ENCODE data around the gene FRMD8. TPM values are rescaled to one million over a fixed set of nuclear protein-coding genes. Genes with fewer than 3 reads are reported as not detected.

Gene FRMD8
- total and polyA plus RNA-seq, 2 donors (not counting 3 experiments of a cell fraction or from before 2014, with no cell fraction given) = 36.4 to 53.9 TPM

GRCh38 chr11:65362320-65362931 lies 24.0 kb upstream of the FRMD8 start:
- H3K9me1 ChIP-seq (replicated peaks; ENCODE audit: control insufficient read depth, extremely low read depth, insufficient read depth, low read length) = no peaks in the 10 kb centered on the region
- DNase-seq (ENCODE audit: low read depth, low spot score) (no peak), FAIRE-seq (no peak)
- intact Hi-C loops (cut with micrococcal nuclease) = loop anchor here (10.0 kb wide), 1 partner anchor 52 kb away; no protein-coding TSS in a partner anchor
- no TSS peak for BruUV-seq (replicated peaks)
- H3K9me3 ChIP-seq (replicated peaks; ENCODE audit: control insufficient read depth, insufficient read depth, low read length) = no peaks in the 10 kb centered on the region
- no peaks in the 10 kb centered on the region for H3K4me1 ChIP-seq (ENCODE audit: control insufficient read depth, extremely low read depth, insufficient read depth, low read length)
- ChIA-PET CTCF (interaction anchor here (1.2 to 1.5 kb wide), 2 partner anchors 9 to 53 kb away, joined by 3 read pairs; no protein-coding TSS in a partner anchor), POLR2A (no interaction called here)
- H3K4me3 ChIP-seq (replicated peaks in 1 of 3; ENCODE audit: insufficient read depth in 1 of 3, low read depth in 1 of 3, low read length in 3 of 3) = no peak overlapping the region
- H3K9ac ChIP-seq (replicated peaks; ENCODE audit: extremely low read depth, insufficient read depth, low read length) = no peak overlapping the region
- no peaks in the 10 kb centered on the region for H3K79me2 ChIP-seq (ENCODE audit: control insufficient read depth, insufficient read depth, low read length)
- H3K4me2 ChIP-seq (ENCODE audit: insufficient read depth, low read length) = no peak overlapping the region
- no peaks in the 10 kb centered on the region for H3K27me3 ChIP-seq (ENCODE audit: control insufficient read depth in 2 of 2, insufficient read depth in 2 of 2, low read length in 2 of 2)
- no peak overlapping the region for H2AFZ ChIP-seq (ENCODE audit: low read depth, low read length)
- no peaks in the 10 kb centered on the region for H4K20me1 ChIP-seq (replicated peaks; ENCODE audit: control insufficient read depth, extremely low read depth, insufficient read depth, low read length)
- H3K27ac ChIP-seq (ENCODE audit: insufficient read depth, low read depth, low read length) = no peak overlapping the region
- no peaks in the 10 kb centered on the region for H3K36me3 ChIP-seq (ENCODE audit: control insufficient read depth in 2 of 2, extremely low read depth in 1 of 2, insufficient read depth in 2 of 2, low read length in 2 of 2)
- dilution Hi-C loops (cut with MboI; ENCODE audit: extremely low pct_ligation_motif_present, low sequenced_read_pairs) = no loop called here
- no peak for TF ChIP-seq CTCF (IDR thresholded peaks at IDR 0.05; ENCODE audit: extremely low read depth in 1 of 2, insufficient read depth in 1 of 2, low read depth in 1 of 2, low read length in 2 of 2)
- no peak for TF ChIP-seq POLR2AphosphoS5 (IDR thresholded peaks at IDR 0.05; ENCODE audit: insufficient read depth, low read depth, low read length)
- no peak for TF ChIP-seq MYC (IDR thresholded peaks at IDR 0.05; ENCODE audit: low read depth, low read length)
- TF ChIP-seq EZH2 (IDR thresholded peaks at IDR 0.05; ENCODE audit: borderline replicate concordance, low read depth, low read length, severe bottlenecking) = no peak
- no peak for TF ChIP-seq MAX (IDR thresholded peaks at IDR 0.05; ENCODE audit: insufficient read depth, insufficient read length)
- TF ChIP-seq FOS (IDR thresholded peaks at IDR 0.05; ENCODE audit: borderline replicate concordance, insufficient read depth, low read length) = no peak
